Mammary epithelial cell (primary cell): ENCODE results near the gene PFAS.

Experiments
- CTCF ChIP-seq, 2 donors: IDR thresholded peaks in 1 of 2; conservative IDR thresholded peaks in 1 of 2; 2 replicates each; pipeline ENCODE4 v1.5.1; 2011 to 2012; ENCODE audit warnings: inconsistent platforms in 2 of 2, low read length in 2 of 2, mild to moderate bottlenecking in 2 of 2, control low read depth in 1 of 2, low read depth in 1 of 2; ENCODE audit not compliant: insufficient read depth in 1 of 2; ENCODE audit errors: extremely low read depth in 1 of 2
- EZH2 ChIP-seq: IDR thresholded peaks from 2 replicates; pipeline ENCODE4 v1.6.1; 2012; ENCODE audit warnings: low read length, inconsistent platforms, borderline replicate concordance

- TF ChIP-seq EZH2 (no peak), CTCF (conservative IDR thresholded peaks at IDR 0.05 in 1 of 2, IDR thresholded peaks at IDR 0.05 in 1 of 2; ENCODE audit: extremely low read depth in 1 of 2, insufficient read depth in 1 of 2, low read depth in 1 of 2, low read length in 2 of 2) (no peak)
Measured at GRCh38 chr17:8227238-8227581, 21.9 kb upstream of the PFAS start.
